Inflammatory macrophage treated with lipopolysaccharide for 4 hours (primary cell): ENCODE data around the gene MED15.
"Not testable (repeated sequence)": the region's sequence is repeated elsewhere in the genome, so short reads cannot be mapped to it uniquely, and the experiment has no call there.

ENCODE experiments used
- DNase-seq: peaks from one replicate; pipeline ENCODE4 v3.0.0-alpha.2; 2020

Gene MED15

GRCh38 chr22:20532256-20532993 lies 25.0 kb downstream of the MED15 start:
- no peak for DNase-seq

GRCh38 chr22:20533095-20533878 lies 25.9 kb downstream of the MED15 start:
- no peak for DNase-seq

- no peak for DNase-seq
Measured at GRCh38 chr22:20533879-20534265, 26.5 kb downstream of the MED15 start.

- no peak for DNase-seq
Measured at GRCh38 chr22:20536590-20537324, 29.3 kb downstream of the MED15 start.

GRCh38 chr22:20537325-20537756 lies 29.9 kb downstream of the MED15 start:
- no peak for DNase-seq

GRCh38 chr22:20537983-20538382 lies 30.6 kb downstream of the MED15 start:
- DNase-seq, result no peak

GRCh38 chr22:20538875-20539274 lies 31.5 kb downstream of the MED15 start:
- DNase-seq, result not testable (repeated sequence)

- DNase-seq, result no peak
Measured at GRCh38 chr22:20542055-20542454, 34.6 kb downstream of the MED15 start.

- DNase-seq, result no peak
Measured at GRCh38 chr22:20542736-20543135, 35.3 kb downstream of the MED15 start.

- not testable (repeated sequence) for DNase-seq
Measured at GRCh38 chr22:20545318-20545634, 37.9 kb downstream of the MED15 start.

- no peak for DNase-seq
Measured at GRCh38 chr22:20545681-20546521, 38.5 kb downstream of the MED15 start.

- DNase-seq, result no peak
Measured at GRCh38 chr22:20546541-20546950, 39.1 kb downstream of the MED15 start.

GRCh38 chr22:20547029-20547428 lies 39.6 kb downstream of the MED15 start:
- DNase-seq, result no peak

- no peak for DNase-seq
Measured at GRCh38 chr22:20548806-20549205, 41.4 kb downstream of the MED15 start.

GRCh38 chr22:20549232-20549841 lies 41.9 kb downstream of the MED15 start:
- DNase-seq, result no peak

GRCh38 chr22:20550057-20550817 lies 42.8 kb downstream of the MED15 start:
- DNase-seq, result no peak

GRCh38 chr22:20550851-20551744 lies 43.7 kb downstream of the MED15 start:
- peak; percentile 29 for DNase-seq

GRCh38 chr22:20551805-20552442 lies 44.5 kb downstream of the MED15 start:
- no peak for DNase-seq

- DNase-seq, result no peak
Measured at GRCh38 chr22:20552443-20553401, 45.3 kb downstream of the MED15 start.
